Stimulated activated effector memory CD8-positive, alpha-beta T cell treated with anti-CD3 and anti-CD28 coated beads, Interleukin-12 subunit alpha, Interleukin-12 subunit beta, amount 100 ng/mL, for 72 hours (primary cell): ENCODE results near the gene GMPR2.
"Not testable (repeated sequence)": the region's sequence is repeated elsewhere in the genome, so short reads cannot be mapped to it uniquely, and the experiment has no call there.

Experiments used
- ATAC-seq: fragments of 150-1000 bp; cut with Tn5 transposase; 2 replicates; pipeline ENCODE4 v1.10.0; 2021
- DNase-seq, 2 donors: peaks; one replicate each; pipeline ENCODE4 v3.0.0; 2021 to 2022; ENCODE audit warnings: low spot score in 2 of 2
- H3K27ac Mint-ChIP-seq: one replicate; pipeline ENCODE4 v1.8.0; 2022; ENCODE audit warnings: mild to moderate bottlenecking, mixed read lengths
- H3K36me3 Mint-ChIP-seq: one replicate; pipeline ENCODE4 v1.8.0; 2022; ENCODE audit warnings: mild to moderate bottlenecking, mixed read lengths
- H3K4me1 Mint-ChIP-seq: one replicate; pipeline ENCODE4 v1.8.0; 2022; ENCODE audit warnings: mixed read lengths
- H3K4me3 Mint-ChIP-seq: one replicate; pipeline ENCODE4 v1.8.0; 2022; ENCODE audit warnings: mild to moderate bottlenecking, mixed read lengths
- H3K9me3 Mint-ChIP-seq: one replicate; pipeline ENCODE4 v1.8.0; 2022; ENCODE audit warnings: mixed read lengths

Gene GMPR2

GRCh38 chr14:24195186-24196070 lies 37.3 kb upstream of the GMPR2 start, which contains the start of gene TM9SF1:
Gene TM9SF1, minus strand, starts transcription at chr14:24195441. Its CDS starts 422 bp downstream, at chr14:24195019.
- Mint-ChIP-seq H3K4me1 (peaks cover 51% of the 10 kb centered on the region), H3K4me3 (peak within 1 kb of the TSS; percentile 78), H3K9me3 (peaks cover 4% of the 10 kb centered on the region), H3K36me3 (peaks cover 90% of the 10 kb centered on the region), H3K27ac (peak within 1 kb of the TSS; percentile 99)
- peak; percentile 94 for ATAC-seq
- peak; percentile 84 to 92 for DNase-seq

GRCh38 chr14:24196071-24197055 lies 36.4 kb upstream of the GMPR2 start:
- ATAC-seq = peak; percentile 11
- peaks cover 55% of the 10 kb centered on the region for H3K4me1 Mint-ChIP-seq
- H3K4me3 Mint-ChIP-seq = peak overlapping the region; percentile 78
- H3K27ac Mint-ChIP-seq = peak overlapping the region; percentile 99
- DNase-seq = no peak
- H3K36me3 Mint-ChIP-seq = peaks cover 91% of the 10 kb centered on the region
- peaks cover 4% of the 10 kb centered on the region for H3K9me3 Mint-ChIP-seq

- no peak for ATAC-seq
- Mint-ChIP-seq H3K36me3 (peaks cover 91% of the 10 kb centered on the region), H3K27ac (peak overlapping the region; percentile 99), H3K9me3 (peaks cover 4% of the 10 kb centered on the region), H3K4me3 (peak overlapping the region; percentile 78), H3K4me1 (peaks cover 51% of the 10 kb centered on the region)
- DNase-seq = no peak
These were observed 35.7 kb upstream of the GMPR2 start for GRCh38 chr14:24197056-24197450.

GRCh38 chr14:24198814-24199524 lies 33.8 kb upstream of the GMPR2 start:
- H3K9me3 Mint-ChIP-seq = peaks cover 9% of the 10 kb centered on the region
- H3K36me3 Mint-ChIP-seq = peaks cover 94% of the 10 kb centered on the region
- ATAC-seq = no peak
- no peak overlapping the region for H3K4me3 Mint-ChIP-seq
- peaks cover 47% of the 10 kb centered on the region for H3K4me1 Mint-ChIP-seq
- H3K27ac Mint-ChIP-seq = peak overlapping the region; percentile 58
- DNase-seq = no peak

- not testable (repeated sequence) for H3K27ac Mint-ChIP-seq, DNase-seq, ATAC-seq, H3K9me3 Mint-ChIP-seq, H3K4me3 Mint-ChIP-seq
- peaks cover 100% of the 10 kb centered on the region for H3K36me3 Mint-ChIP-seq
- H3K4me1 Mint-ChIP-seq = peaks cover 50% of the 10 kb centered on the region
These were observed 30.2 kb upstream of the GMPR2 start for GRCh38 chr14:24202538-24202937.

- H3K27ac Mint-ChIP-seq, H3K9me3 Mint-ChIP-seq, DNase-seq, ATAC-seq, H3K4me3 Mint-ChIP-seq: not testable (repeated sequence)
- Mint-ChIP-seq H3K4me1 (peaks cover 54% of the 10 kb centered on the region), H3K36me3 (peaks cover 100% of the 10 kb centered on the region)
These were observed 29.4 kb upstream of the GMPR2 start for GRCh38 chr14:24203249-24203886.

GRCh38 chr14:24204163-24205146 lies 28.3 kb upstream of the GMPR2 start:
- Mint-ChIP-seq H3K9me3 (peaks cover 5% of the 10 kb centered on the region), H3K36me3 (peaks cover 100% of the 10 kb centered on the region), H3K4me3 (no peak overlapping the region), H3K27ac (peak overlapping the region; percentile 5), H3K4me1 (peaks cover 43% of the 10 kb centered on the region)
- ATAC-seq (no peak), DNase-seq (no peak)

- peaks cover 50% of the 10 kb centered on the region for H3K4me1 Mint-ChIP-seq
These were observed 26.2 kb upstream of the GMPR2 start for GRCh38 chr14:24206260-24207103.

GRCh38 chr14:24207104-24207551 lies 25.6 kb upstream of the GMPR2 start:
- ATAC-seq (peak; percentile 58), DNase-seq (no peak)
- peaks cover 52% of the 10 kb centered on the region for H3K4me1 Mint-ChIP-seq
- H3K27ac Mint-ChIP-seq = peak overlapping the region; percentile 69
- no peak overlapping the region for H3K4me3 Mint-ChIP-seq
- peaks cover 100% of the 10 kb centered on the region for H3K36me3 Mint-ChIP-seq
- peaks cover 5% of the 10 kb centered on the region for H3K9me3 Mint-ChIP-seq

More at GRCh38 chr14:24206260-24207103, 26.2 kb upstream of the GMPR2 start:
- no peak overlapping the region for H3K4me3 Mint-ChIP-seq
- DNase-seq = no peak
- no peak for ATAC-seq
- peak overlapping the region; percentile 69 for H3K27ac Mint-ChIP-seq
- H3K36me3 Mint-ChIP-seq = peaks cover 100% of the 10 kb centered on the region
- peaks cover 5% of the 10 kb centered on the region for H3K9me3 Mint-ChIP-seq

- no peak for ATAC-seq
- Mint-ChIP-seq H3K36me3 (peaks cover 100% of the 10 kb centered on the region), H3K27ac (peak overlapping the region; percentile 69), H3K4me3 (no peak overlapping the region), H3K9me3 (peaks cover 5% of the 10 kb centered on the region), H3K4me1 (peaks cover 57% of the 10 kb centered on the region)
- DNase-seq = no peak
These were observed 25.1 kb upstream of the GMPR2 start for GRCh38 chr14:24207625-24208024.

GRCh38 chr14:24211311-24211710 lies 21.4 kb upstream of the GMPR2 start:
- Mint-ChIP-seq H3K4me3 (peak overlapping the region; percentile 91), H3K9me3 (no peaks in the 10 kb centered on the region), H3K36me3 (peaks cover 95% of the 10 kb centered on the region), H3K27ac (peak overlapping the region; percentile 98), H3K4me1 (peaks cover 75% of the 10 kb centered on the region)
- DNase-seq (no peak), ATAC-seq (no peak)

GRCh38 chr14:24212924-24213865 lies 19.5 kb upstream of the GMPR2 start, which contains the start of gene CHMP4A:
Gene CHMP4A, minus strand, starts transcription at chr14:24213488. Its CDS starts 49 bp downstream, at chr14:24213439.
- H3K4me3 Mint-ChIP-seq = peak within 1 kb of the TSS; percentile 91
- ATAC-seq (peak; percentile 89), DNase-seq (peak; percentile 83 to 97)
- H3K4me1 Mint-ChIP-seq = peaks cover 63% of the 10 kb centered on the region
- H3K36me3 Mint-ChIP-seq = peaks cover 94% of the 10 kb centered on the region
- H3K27ac Mint-ChIP-seq = peak within 1 kb of the TSS; percentile 98
- H3K9me3 Mint-ChIP-seq = no peaks in the 10 kb centered on the region
